GM18508 (cell line): ENCODE data around the gene HMGCR.
A peak's percentile ranks its signal among the peaks of the same experiment; 100 is the strongest.
"Not testable (repeated sequence)": the region's sequence is repeated elsewhere in the genome, so short reads cannot be mapped to it uniquely, and the experiment has no call there.

Source experiments
- ATAC-seq: cut with Tn5 transposase; IDR thresholded peaks from one replicate; pipeline ENCODE4 v1.9.1; 2021; ENCODE audit warnings: moderate number of reproducible peaks; ENCODE audit not compliant: insufficient read depth, unreplicated experiment

The HMGCR gene

DNA sequence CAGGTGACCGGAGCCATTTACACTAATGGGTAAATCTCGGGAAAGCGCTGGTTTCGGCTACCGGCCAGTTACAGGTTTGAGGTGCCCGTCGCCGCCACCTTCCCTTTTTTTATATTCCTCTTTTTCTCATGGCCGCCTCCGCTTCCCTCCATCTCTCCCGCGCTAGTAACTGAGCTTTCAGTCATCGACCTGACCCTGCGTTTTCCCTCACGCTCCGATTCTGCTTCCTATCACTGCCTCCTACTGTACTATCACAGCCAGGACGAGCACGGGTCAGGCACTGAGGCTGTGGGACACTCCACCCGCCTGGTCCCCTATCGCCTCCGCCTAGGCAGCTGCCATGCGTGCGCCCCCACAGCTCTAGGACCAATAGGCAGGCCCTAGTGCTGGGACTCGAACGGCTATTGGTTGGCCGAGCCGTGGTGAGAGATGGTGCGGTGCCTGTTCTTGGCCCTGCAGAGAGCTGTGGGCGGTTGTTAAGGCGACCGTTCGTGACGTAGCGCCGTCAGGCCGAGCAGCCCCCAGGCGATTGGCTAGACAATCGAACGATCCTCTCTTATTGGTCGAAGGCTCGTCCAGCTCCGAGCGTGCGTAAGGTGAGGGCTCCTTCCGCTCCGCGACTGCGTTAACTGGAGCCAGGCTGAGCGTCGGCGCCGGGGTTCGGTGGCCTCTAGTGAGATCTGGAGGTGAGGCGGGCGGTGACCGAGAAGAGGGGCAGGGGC is at the start of gene HMGCR:
TSS of gene HMGCR (plus strand) at position 606 of the 722 bp plus-strand sequence. CDS start 5,386 bp downstream, outside the sequence.
- ATAC-seq, result peak; percentile 98

DNA sequence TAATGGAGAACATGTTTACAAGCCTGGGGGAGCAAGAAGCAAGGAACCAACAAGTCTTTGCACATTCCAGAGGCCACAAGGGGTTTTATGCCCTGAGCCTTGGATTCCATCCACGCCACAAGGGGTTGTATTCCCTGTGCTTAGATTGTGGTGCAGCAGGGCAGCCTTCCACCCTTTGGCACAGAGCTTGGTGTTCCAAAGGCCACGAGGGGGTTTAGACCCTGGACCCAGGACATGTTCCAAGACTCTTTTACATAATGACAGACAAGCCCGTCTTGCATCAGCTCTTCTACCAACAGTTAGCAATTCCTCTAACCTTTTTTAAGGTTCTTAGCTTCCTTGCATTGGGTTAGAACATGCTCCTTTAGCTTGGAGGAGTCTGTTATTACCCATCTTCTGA is 45.2 kb upstream of the HMGCR start:
- ATAC-seq, result not testable (repeated sequence)

DNA sequence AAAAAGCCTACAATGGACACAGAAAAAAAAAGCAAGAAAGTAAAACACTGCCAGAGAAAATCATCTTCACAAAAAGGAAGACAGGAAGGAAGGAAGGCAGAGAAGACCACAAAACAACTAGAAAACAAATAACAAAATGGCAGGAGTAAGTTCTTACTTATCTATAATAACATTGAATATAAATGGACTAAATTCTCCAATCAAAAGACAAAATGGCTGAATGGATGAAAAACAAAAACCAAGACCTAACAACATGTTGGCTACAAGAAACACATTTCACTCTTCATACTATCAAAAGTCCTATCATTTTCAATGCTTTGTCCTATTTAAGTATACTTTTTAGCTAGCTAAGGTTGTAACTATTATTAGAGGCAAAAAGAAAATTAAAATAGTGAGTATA is 36.9 kb upstream of the HMGCR start:
- ATAC-seq, result no peak

DNA sequence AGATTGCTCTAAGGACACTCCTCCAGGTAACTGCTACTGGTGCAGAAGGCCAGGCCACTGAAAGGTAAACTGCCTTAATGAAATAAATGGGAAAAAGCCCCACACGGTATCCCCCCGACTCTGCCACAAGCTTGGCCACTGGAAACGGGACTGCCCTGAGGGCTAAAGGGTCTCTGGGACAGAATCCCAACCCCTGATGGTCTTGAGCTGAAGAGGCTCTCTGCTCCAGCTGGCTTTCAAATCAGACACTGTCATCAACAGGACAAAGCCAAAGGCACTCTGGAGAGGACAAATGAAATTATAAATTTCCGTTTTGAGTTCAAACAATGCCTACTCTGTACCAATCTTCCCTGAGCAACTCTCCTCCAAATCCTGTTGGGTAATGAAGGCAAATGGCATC is 33.6 kb upstream of the HMGCR start:
- no peak for ATAC-seq

DNA sequence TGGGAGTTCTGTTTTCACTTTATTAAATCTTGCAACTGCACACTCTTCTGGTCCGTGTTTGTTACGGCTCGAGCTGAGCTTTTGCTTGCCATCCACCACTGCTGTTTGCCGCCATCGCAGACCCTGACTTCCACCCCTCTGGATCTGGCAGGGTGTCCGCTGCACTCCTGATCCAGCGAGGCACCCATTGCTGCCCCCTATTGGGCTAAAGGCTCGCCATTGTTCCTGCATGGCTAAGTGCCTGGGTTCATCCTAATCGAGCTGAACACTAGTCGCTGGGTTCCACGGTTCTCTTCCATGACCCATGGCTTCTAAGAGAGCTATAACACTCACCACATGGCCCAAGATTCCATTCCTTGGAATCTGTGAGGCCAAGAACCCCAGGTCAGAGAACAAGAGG is 32.5 kb upstream of the HMGCR start:
- not testable (repeated sequence) for ATAC-seq

DNA sequence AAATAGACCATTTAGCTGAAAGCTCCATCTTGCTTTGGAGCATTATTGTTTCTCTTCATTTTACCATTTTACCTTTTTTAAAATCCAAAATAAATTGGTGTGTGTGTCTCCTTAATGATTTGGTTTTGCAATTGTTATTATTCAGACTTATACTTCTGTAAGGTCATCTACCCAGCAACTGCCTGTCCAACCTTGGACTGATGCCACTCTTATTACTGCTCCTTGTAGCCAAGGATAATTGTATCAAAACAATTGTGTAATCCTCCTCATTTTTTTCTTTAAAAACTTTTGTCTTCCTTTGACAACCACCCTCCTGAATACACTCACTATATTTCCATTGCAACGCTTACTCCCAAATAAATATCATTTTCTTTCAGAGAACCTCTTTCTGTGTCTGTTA is 30.3 kb upstream of the HMGCR start:
- no peak for ATAC-seq

DNA sequence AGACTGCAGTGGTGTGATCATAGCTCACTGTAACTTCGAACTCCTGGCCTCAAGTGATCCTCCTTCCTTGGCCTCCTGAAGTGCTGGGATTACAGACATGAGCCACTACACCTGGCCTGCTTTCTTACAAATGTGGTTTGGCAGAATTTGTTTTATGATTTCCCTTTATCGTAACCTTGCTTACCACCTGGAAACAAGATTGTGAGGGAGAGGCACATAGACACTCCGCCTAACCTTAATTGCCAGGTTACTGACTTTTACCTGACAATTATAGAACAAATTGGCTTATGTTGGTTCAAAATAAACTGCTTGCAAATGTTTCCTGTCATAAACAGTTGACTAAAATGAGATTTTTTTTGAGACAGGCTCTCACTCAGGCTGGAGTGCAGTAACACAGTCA is 26.8 kb upstream of the HMGCR start:
- ATAC-seq, result no peak

DNA sequence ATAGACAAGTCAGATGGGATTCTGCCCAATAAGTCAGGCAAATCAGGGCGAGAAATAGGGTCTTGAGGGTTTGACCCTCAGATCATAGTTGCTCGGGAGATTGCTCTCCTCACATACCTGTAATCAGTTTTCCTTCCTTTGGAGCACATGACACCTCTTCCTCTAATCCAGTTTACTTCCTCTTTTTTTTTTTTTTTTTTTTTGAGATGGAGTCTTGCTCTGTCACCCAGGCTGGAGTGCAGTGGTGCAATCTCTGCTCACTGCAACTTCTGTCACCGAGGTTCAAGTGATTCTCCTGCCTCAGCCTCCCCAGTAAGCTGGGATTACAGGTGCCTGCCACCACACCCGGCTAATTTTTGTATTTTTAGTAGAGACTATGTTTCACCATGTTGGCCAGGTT is 17.9 kb upstream of the HMGCR start:
- ATAC-seq, result not testable (repeated sequence)

DNA sequence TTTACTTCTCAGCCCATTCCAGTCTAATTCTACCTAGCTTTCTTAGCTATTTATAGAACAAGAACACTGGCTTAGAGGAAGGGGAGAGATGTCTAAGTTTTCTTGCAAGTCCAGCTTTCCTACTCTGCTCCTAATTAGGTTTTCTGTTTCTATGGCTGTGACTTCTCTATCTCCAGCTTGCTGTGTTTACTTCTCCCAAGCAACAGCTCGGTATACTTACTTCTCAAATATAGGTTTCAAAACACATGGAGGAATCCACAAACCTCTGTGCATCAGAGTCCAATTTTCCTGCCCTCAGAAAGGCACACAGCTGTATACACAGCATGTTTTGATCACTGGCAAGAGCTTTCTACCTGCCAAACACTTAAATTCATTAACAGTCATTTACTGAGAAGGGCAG is 17.4 kb upstream of the HMGCR start:
- ATAC-seq, result no peak

DNA sequence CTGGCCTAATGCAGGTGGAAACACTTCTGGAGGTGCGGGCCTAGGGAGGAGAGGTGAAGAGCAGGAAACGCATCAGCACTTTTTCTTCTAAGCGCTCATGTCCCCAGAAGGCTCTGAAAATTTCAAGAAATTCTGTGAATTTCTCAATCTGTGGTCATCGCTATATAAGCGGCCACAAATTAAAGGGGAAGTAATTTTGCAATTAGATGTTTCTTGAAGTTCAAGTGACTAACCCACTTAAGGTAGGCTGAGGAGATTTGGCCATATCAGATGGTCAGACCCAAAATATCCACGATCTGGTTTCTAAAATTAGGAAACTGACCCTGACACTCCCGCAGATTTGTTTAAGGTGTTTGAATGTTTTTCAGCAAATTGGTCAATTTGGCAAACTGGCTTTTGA is 16.6 kb upstream of the HMGCR start:
- ATAC-seq, result no peak

DNA sequence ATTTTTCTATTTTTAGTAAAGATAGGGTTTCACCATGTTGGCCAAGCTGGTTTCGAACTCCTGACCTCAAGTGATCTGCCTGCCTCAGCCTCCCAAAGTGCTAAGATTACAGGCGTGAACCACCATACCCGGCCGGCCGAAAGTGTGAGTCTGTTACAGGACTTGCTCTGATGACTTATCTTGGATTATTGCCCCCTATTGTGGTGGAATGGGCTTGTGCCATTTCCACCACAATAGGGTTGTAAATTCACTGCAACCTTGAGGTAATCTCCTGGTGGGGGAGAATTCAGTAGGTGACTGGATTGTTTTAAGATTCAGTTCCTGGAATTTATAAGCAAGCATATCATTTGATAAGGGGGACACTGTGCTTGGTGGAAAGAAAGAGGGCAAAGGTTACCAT is 15.0 kb upstream of the HMGCR start:
- no peak for ATAC-seq

DNA sequence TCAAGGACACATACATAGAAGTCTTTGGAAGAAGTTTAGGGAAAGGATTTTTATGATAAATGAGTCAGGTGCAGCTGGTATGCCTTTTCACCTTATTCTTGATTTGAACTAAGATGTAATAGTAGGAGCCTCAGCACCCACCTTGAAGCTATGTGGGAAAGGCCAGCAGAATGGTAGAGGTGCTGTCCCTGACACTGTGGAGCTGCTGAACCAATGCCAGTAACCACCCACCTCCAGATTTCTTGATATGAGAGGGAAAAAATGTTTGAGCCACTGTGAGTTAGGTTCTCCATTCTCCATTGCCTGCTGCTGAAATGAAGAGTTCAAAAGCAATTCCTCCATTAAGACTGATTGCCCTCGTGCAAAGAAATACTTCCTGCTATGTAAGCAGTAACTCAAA is 12.2 kb upstream of the HMGCR start:
- ATAC-seq, result no peak

DNA sequence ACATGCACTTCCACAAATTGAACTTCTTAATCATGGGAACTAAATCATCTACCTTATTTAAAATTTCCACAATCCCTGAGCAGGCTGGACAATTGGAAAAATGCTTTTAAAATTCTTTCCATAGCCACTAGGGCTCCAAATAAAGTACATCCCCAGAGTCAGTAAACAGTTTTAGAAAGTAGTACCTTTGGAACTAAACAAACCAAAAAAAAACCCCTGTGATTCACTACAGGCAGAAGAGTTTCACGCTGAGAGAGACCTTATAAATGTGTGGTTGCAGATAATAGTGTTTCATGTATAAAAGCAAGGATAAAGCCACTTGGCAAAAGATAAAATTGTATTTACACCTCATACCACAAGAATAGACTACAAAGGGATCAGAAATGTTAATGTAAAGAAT is 11.8 kb upstream of the HMGCR start:
- no peak for ATAC-seq

DNA sequence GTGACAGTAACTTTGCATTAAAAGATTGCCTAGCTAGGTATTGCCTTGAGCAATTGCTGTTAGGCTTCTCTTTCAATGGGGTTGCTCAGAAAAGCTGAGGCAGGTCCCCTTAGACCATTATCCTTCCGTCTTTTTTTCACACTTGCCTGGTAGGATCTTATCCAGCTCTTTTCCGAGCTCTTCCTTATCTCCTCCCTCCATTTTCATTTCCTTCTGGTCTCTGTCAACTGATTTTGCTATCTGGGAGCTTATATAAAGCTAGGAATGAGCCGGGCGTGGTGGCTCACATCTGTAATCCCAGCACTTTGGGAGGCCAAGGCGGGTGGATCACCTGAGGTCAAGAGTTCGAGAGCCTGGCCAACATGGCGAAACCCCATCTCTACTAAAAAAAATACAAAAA is 6.6 kb upstream of the HMGCR start:
- ATAC-seq, result no peak

DNA sequence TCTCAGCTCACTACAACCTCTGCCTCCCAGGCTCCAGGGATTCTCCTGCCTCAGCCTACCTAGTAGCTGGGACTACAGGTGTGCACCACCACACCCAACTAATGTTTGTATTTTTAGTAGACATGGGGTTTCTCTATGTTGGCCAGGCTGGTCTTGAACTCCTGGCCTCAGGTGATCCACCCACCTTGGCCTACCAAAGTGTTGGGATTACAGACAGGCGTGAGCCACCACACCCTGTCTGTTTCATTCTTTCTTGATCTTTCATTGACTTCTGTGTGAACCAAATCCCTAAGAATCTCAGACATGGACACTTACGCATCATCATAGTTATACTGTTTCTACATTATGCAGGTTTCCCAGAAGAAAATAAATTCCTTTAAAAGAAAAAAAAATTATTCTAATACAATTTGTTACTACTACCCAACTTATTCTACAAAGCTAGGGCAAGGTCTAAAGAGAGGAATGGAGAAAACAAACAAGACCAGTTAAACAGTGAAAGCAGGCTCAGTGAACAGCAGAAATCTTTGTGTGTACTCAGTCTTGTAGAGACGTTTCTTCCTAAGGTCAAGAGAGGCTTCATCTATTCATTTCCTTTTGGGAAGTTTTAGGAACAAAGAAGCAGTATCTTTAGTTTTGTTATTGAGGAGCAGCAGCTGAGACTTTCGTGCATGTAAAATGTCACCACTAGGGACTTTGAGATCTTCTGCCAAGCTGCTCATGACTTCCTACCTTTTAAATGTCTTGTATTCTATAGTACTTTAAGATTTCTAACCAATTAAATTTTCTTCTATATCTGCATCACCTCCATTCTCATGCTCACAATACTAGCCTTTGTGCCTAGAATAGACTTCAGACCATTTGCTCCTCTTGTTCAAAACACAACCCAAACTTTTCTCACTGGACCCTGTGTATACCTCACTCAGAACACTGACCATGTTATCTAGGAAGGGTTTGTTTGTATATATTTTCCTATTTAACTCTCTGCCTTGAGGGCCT is 5.6 kb upstream of the HMGCR start:
- ATAC-seq, result no peak

DNA sequence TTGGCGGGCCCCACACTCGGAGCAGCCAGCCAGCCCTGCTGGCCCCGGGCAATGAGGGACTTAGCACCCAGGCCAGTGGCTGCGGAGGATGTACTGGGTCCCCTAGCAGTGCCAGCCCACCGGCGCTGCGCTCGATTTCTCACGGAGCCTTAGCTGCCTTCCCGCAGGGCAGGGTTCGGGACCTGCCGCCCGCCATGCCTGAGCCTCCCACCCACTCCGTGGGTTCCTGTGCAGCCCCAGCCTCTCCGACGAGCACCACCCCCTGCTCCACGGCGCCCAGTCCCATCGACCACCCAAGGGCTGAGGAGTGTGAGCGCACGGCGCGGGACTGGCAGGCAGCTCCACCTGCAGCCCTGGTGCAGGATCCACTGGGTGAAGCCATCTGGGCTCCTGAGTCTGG is 3.3 kb upstream of the HMGCR start:
- ATAC-seq, result not testable (repeated sequence)

DNA sequence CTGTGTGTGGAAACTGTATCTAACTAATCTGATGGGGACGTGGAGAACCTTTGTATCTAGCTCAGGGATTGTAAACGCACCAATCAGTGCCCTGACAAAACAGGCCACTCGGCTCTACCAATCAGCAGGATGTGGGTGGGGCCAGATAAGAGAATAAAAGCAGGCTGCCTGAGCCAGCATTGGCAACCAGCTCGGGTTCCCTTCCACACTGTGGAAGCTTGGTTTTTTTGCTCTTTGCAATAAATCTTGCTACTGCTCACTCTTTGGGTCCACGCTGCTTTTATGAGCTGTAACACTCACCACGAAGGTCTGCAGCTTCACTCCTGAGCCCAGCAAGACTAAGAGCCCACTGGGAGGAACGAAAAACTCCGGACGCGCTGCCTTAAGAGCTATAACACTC is 2.6 kb upstream of the HMGCR start:
- ATAC-seq, result not testable (repeated sequence)

DNA sequence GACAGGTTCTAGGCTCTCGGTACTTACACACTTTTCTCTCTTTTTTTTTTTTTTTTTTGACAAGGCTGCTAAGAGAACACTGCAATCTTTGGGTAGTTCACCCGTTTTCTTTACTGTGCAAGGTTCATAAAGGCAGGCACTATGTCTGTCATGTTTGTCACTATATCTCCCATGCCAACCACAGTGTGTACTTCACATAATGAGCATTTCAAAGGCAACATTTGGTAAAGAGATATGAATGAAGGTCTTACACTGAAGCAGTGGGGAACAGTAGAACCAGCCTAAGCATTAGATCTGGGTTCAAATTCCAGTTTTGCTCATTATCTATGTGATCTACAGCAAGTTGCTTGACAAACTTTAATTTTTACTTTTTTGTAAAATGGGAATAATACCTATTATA is 1.5 kb upstream of the HMGCR start:
- no peak for ATAC-seq

DNA sequence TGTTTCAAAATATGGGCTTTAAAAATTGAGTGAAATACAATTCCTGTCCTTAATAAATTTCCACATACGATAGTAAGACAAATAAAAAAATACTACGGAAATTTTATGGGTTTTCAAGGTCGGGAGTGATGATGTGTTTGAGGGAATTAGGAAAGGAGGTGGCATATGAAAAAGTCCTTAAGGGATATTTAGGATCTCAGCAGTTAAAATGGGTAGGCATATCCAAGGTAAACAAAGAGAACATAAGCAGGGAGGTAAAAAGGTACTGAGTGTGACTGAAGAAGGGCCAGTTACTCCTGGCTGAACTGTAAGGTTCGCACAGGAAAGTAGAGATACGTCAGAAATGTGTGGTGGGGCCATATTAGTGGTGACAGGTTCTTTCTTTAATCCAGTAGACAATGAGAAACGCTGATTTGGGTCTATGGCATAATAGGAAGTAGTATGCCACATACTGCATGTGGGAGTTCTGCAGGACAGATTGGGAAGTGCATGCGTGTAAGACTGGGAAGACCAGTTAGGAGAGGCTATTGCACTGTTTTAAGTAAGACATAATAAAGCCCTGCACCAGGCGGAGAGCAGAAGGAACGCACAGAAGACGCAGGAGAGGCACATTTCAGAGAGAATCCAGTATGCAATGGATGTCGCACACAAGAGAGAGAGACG is 937 bp upstream of the HMGCR start:
- ATAC-seq, result no peak

DNA sequence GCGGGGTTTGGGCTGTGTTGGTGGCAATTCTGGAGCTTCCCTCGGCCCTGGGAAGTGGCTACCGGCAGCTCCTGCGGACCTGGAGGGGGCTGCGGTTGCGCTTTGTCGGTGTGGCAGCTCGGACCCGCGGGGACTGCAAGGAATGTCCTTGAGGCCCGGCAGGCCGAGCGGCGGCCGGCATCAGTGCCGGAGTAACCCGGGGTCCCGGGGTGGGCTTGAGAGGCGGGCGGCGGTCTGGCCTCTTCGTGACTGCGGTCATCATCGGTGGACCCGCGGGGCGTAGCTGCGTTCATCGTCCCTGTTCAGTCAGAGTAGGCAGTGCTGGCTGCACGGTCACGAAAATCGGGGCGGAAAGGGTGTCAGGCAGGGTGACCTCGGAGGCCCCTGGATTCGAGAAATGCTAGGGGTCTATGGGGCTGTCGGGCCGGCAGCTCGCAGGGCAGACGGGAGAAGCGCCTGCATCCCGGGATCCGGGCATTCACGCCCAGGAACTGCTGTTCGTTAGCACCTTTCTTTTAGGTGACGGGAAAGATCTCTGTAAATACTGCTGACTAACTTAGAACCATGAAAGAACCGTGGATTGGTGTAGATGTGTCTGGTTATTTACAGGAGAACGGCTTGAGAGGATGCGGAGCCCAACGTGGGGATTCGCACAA is 474 bp downstream of the HMGCR start:
- ATAC-seq, result no peak
